B cell (primary cell): Measurements from ENCODE around the gene MICALL1.

Source experiments
- EZH2 ChIP-seq: IDR thresholded peaks from 2 replicates; pipeline ENCODE4 v1.6.1; 2012; ENCODE audit warnings: borderline replicate concordance, low read depth, mild to moderate bottlenecking, moderate library complexity, low read length; ENCODE audit not compliant: insufficient read depth, poor library complexity, severe bottlenecking
- TF ChIP-seq, protein P1 (sequence below): fragments of 200-600 bp; IDR thresholded peaks from one replicate; pipeline ENCODE4 v1.8.0; 2022; ENCODE audit warnings: antibody characterized with exemption, mild to moderate bottlenecking

DNA sequence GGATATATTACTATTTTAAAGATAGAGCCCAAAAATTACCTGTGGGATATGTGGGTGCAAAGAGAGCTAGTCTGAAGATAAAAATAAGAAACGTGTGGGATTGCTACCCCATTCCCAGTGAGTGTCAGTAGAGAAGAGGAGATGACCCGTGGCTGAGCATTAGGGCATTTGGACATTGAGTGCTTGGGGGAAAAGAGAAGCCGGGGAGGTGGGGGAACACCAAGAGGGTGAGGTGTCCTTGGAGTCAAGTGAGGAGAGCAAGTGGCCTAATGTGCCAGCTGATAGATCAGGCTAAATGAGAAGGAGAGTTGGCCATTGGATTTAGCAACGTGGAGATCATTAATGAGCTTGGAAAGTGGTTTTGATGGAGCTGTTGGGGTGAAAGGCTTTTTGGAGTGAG lies 48.6 kb downstream of the MICALL1 start:
- TF ChIP-seq, protein P1, sequence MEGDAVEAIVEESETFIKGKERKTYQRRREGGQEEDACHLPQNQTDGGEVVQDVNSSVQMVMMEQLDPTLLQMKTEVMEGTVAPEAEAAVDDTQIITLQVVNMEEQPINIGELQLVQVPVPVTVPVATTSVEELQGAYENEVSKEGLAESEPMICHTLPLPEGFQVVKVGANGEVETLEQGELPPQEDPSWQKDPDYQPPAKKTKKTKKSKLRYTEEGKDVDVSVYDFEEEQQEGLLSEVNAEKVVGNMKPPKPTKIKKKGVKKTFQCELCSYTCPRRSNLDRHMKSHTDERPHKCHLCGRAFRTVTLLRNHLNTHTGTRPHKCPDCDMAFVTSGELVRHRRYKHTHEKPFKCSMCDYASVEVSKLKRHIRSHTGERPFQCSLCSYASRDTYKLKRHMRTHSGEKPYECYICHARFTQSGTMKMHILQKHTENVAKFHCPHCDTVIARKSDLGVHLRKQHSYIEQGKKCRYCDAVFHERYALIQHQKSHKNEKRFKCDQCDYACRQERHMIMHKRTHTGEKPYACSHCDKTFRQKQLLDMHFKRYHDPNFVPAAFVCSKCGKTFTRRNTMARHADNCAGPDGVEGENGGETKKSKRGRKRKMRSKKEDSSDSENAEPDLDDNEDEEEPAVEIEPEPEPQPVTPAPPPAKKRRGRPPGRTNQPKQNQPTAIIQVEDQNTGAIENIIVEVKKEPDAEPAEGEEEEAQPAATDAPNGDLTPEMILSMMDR = no peak
- no peak for TF ChIP-seq EZH2
